ENCODE measurements around the gene PPFIA1.

The PPFIA1 gene

DNA sequence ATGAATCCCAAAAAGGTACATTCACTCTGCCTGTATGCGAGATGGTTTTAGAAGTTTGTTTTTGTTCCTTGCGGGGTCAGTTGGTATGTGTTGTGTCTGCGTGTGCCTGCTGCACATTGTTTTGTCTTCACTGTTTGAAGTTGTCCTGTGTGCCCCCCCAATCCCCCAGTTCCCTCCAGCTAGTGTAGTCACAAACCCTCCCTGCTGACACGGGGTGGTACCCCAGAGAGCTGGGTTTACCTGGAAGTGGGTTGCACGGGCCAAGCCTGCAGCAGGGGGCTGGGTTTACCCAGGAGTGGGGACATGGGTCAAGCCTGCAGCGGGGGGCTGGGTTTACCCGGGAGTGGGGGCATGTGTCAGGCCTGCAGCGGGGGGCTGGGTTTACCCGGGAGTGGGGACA lies 150.0 kb downstream of the PPFIA1 start:
- H3K9ac ChIP-seq (ENCODE audit: insufficient read length): no peak overlapping the region

GRCh38 chr11:70421123-70421522 lies 150.6 kb downstream of the PPFIA1 start:
- Histone ChIP-seq H3K36me3 (ENCODE audit: insufficient read depth, low read length) (peaks cover 62% of the 10 kb centered on the region), H3K9me3 (ENCODE audit: low read depth, low read length) (no peaks in the 10 kb centered on the region), H3K9ac (ENCODE audit: insufficient read length) (no peak overlapping the region), H3K27ac (no peak overlapping the region), H3K4me3 (no peak overlapping the region)
- no peak for DNase-seq (ENCODE audit: low read depth, low spot score)
- TF ChIP-seq FOXP2 (optimal IDR thresholded peaks at IDR 0.05; ENCODE audit: control extremely low read depth, extremely low read length, insufficient read depth): no peak
- TF ChIP-seq EZH2 (IDR thresholded peaks at IDR 0.05): no peak
- TF ChIP-seq POLR2AphosphoS5 (IDR thresholded peaks at IDR 0.05; ENCODE audit: borderline replicate concordance, low read depth, low read length): no peak

More for the DNA sequence above, 150.0 kb downstream of the PPFIA1 start:
- DNase-seq (ENCODE audit: low read depth, low spot score): no peak
- Histone ChIP-seq H3K4me3 (no peak overlapping the region), H3K36me3 (ENCODE audit: insufficient read depth, low read length) (peaks cover 66% of the 10 kb centered on the region), H3K9me3 (ENCODE audit: low read depth, low read length) (no peaks in the 10 kb centered on the region), H3K27ac (no peak overlapping the region)
- no peak for TF ChIP-seq EZH2 (IDR thresholded peaks at IDR 0.05)
- no peak for TF ChIP-seq POLR2AphosphoS5 (IDR thresholded peaks at IDR 0.05; ENCODE audit: borderline replicate concordance, low read depth, low read length)
- TF ChIP-seq FOXP2 (optimal IDR thresholded peaks at IDR 0.05; ENCODE audit: control extremely low read depth, extremely low read length, insufficient read depth): no peak

GRCh38 chr11:70422692-70423522 lies 152.4 kb downstream of the PPFIA1 start:
- Histone ChIP-seq H3K27ac (no peak overlapping the region), H3K4me3 (no peak overlapping the region), H3K9me3 (ENCODE audit: low read depth, low read length) (no peaks in the 10 kb centered on the region), H3K36me3 (ENCODE audit: insufficient read depth, low read length) (peaks cover 51% of the 10 kb centered on the region), H3K9ac (ENCODE audit: insufficient read length) (no peak overlapping the region)
- DNase-seq (ENCODE audit: low read depth, low spot score): no peak
- TF ChIP-seq FOXP2 (optimal IDR thresholded peaks at IDR 0.05; ENCODE audit: control extremely low read depth, extremely low read length, insufficient read depth) (no peak), EZH2 (IDR thresholded peaks at IDR 0.05) (no peak), POLR2AphosphoS5 (IDR thresholded peaks at IDR 0.05; ENCODE audit: borderline replicate concordance, low read depth, low read length) (no peak)

DNA sequence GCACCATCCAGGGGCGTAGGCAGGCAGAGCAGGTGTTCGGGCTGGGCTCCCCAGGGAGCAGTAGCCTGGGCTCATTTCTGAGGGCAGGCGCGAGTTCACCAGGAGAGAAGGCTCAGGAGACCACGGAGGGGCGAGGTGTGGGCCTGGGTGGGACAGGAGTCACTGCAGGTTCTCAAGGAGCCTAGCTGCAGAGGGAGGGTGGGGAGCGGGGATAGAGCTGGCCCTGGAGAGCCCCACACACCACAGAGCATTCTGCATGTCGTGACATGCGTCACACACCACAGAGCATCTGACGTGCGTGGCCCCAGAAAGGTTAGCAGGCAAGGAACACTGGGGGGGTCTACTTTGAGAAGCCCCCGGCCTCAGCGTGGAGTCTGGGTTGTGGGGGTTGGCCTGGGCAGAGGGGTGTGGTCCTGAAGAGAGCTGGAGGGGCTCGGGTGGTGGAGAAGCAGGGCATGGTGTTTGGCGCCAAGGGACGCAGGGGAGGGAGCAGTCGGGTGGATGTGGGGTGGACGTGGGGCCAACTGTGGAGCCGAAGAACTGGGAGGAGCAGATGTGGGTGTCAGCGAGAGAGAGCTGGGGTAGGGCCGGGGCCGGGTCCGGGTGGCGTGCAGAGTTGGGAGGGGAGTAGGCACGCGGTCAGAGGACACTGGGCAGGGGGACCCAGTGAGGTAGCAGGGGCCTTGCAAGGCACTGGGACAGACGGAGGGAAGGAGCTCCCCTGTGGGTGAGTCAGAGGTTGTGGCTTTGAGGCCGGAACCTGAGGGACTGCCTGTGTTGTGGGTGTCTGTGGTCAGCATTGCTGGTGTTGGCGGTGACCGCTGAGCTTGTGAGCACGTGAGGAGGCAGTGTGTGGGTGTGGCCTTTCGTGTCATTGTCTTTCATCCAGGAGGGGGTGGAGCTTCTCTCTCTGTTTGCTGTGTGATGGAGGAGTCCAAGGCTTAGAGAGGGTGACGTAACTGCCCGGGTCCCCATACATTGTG lies 153.3 kb downstream of the PPFIA1 start:
- Histone ChIP-seq H3K36me3 (ENCODE audit: insufficient read depth, low read length) (peaks cover 49% of the 10 kb centered on the region), H3K9me3 (ENCODE audit: low read depth, low read length) (no peaks in the 10 kb centered on the region), H3K9ac (ENCODE audit: insufficient read length) (no peak overlapping the region), H3K27ac (no peak overlapping the region), H3K4me3 (no peak overlapping the region)
- no peak for DNase-seq (ENCODE audit: low read depth, low spot score)
- TF ChIP-seq POLR2AphosphoS5 (IDR thresholded peaks at IDR 0.05; ENCODE audit: borderline replicate concordance, low read depth, low read length) (no peak), EZH2 (IDR thresholded peaks at IDR 0.05) (no peak), FOXP2 (optimal IDR thresholded peaks at IDR 0.05; ENCODE audit: control extremely low read depth, extremely low read length, insufficient read depth) (no peak)

GRCh38 chr11:70424765-70425344 lies 154.4 kb downstream of the PPFIA1 start:
- peaks cover 43% of the 10 kb centered on the region for H3K36me3 ChIP-seq (ENCODE audit: insufficient read depth, low read length)
- H3K9me3 ChIP-seq (ENCODE audit: low read depth, low read length): no peaks in the 10 kb centered on the region
- H3K4me3 ChIP-seq: no peak overlapping the region
- H3K27ac ChIP-seq: no peak overlapping the region
- no peak for DNase-seq (ENCODE audit: low read depth, low spot score)
- TF ChIP-seq POLR2AphosphoS5 (IDR thresholded peaks at IDR 0.05; ENCODE audit: borderline replicate concordance, low read depth, low read length) (no peak), FOXP2 (optimal IDR thresholded peaks at IDR 0.05; ENCODE audit: control extremely low read depth, extremely low read length, insufficient read depth) (no peak), EZH2 (IDR thresholded peaks at IDR 0.05) (no peak)
- H3K9ac ChIP-seq (ENCODE audit: insufficient read length): no peak overlapping the region

GRCh38 chr11:70427436-70427835 lies 156.9 kb downstream of the PPFIA1 start:
- DNase-seq (ENCODE audit: low read depth, low spot score): no peak
- Histone ChIP-seq H3K36me3 (ENCODE audit: insufficient read depth, low read length) (peaks cover 40% of the 10 kb centered on the region; the same call in 1 of the 2 replicates), H3K9ac (ENCODE audit: insufficient read length) (no peak overlapping the region), H3K4me3 (no peak overlapping the region), H3K27ac (0 out of 2 replicates have a peak overlapping the region, but pooled peaks have one; percentile 36), H3K9me3 (ENCODE audit: low read depth, low read length) (no peaks in the 10 kb centered on the region)
- TF ChIP-seq EZH2 (IDR thresholded peaks at IDR 0.05) (no peak), FOXP2 (optimal IDR thresholded peaks at IDR 0.05; ENCODE audit: control extremely low read depth, extremely low read length, insufficient read depth) (no peak)

DNA sequence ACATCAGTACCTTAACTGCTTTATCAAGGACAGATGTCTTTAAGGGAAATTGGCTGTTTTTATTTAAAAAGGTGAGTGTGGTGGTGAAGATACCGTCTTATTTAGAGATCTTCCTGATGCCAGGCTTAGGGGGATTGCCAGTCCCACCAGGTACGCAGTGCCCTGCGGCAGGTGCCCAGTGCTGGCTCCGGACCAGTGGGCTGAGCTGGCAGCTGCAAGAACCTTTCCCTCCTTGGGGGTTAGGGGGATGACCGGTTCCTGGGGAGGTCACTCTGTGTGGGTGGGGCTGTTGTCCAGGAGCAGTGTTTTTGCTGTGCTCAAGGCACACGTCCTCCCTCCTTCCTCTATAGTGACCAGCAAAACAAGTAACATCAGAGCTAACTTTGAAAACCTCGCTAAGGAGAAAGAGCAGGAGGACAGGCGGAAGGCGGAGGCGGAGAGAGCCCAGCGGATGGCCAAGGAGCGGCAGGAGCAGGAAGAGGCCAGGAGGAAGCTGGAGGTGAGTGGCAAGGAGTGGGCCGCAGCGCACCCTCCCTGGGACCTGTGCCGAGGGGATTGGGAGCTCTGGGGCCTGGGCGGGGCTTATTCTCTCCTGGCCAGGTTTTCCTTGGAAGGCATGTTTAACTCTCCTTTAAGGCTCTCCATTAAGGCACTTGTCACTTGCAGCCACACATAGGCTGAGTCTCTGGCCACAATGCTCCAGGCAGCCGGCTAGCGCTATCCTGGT lies 158.4 kb downstream of the PPFIA1 start:
- H3K36me3 ChIP-seq (ENCODE audit: insufficient read depth, low read length): peaks cover 49% of the 10 kb centered on the region; the same call in 1 of the 2 replicates
- H3K4me3 ChIP-seq: no peak overlapping the region
- H3K9ac ChIP-seq (ENCODE audit: insufficient read length): no peak overlapping the region
- no peak for DNase-seq (ENCODE audit: low read depth, low spot score)
- H3K27ac ChIP-seq: no peak overlapping the region
- no peaks in the 10 kb centered on the region for H3K9me3 ChIP-seq (ENCODE audit: low read depth, low read length)
- no peak for TF ChIP-seq FOXP2 (optimal IDR thresholded peaks at IDR 0.05; ENCODE audit: control extremely low read depth, extremely low read length, insufficient read depth)
- no peak for TF ChIP-seq POLR2AphosphoS5 (IDR thresholded peaks at IDR 0.05; ENCODE audit: borderline replicate concordance, low read depth, low read length)
- TF ChIP-seq EZH2 (IDR thresholded peaks at IDR 0.05): no peak

All from SK-N-MC (cell line).